Endothelial cell (in vitro differentiated cells): Measurements from ENCODE around the gene TNS4. TPM values are rescaled to one million over a fixed set of nuclear protein-coding genes. Genes with fewer than 3 reads are reported as not detected.
A peak's percentile ranks its signal among the peaks of the same experiment; 100 is the strongest.

Source experiments
- DNase-seq: peaks from one replicate; pipeline ENCODE4 v3.0.0; 2021; ENCODE audit warnings: low spot score
- H3K27ac Mint-ChIP-seq: one replicate; pipeline ENCODE4 v1.8.0; 2021; ENCODE audit warnings: mixed read lengths, inconsistent platforms; ENCODE audit not compliant: unreplicated experiment
- H3K27me3 Mint-ChIP-seq: one replicate; pipeline ENCODE4 v1.8.0; 2021; ENCODE audit warnings: mild to moderate bottlenecking, moderate library complexity, mixed read lengths, inconsistent platforms; ENCODE audit not compliant: unreplicated experiment
- H3K36me3 Mint-ChIP-seq: one replicate; pipeline ENCODE4 v1.8.0; 2021; ENCODE audit warnings: mild to moderate bottlenecking, low read depth, mixed read lengths, inconsistent platforms; ENCODE audit not compliant: unreplicated experiment
- H3K4me1 Mint-ChIP-seq: one replicate; pipeline ENCODE4 v1.8.0; 2021; ENCODE audit warnings: mild to moderate bottlenecking, mixed read lengths, inconsistent platforms; ENCODE audit not compliant: unreplicated experiment
- H3K4me3 Mint-ChIP-seq: one replicate; pipeline ENCODE4 v1.8.0; 2021; ENCODE audit warnings: mild to moderate bottlenecking, mixed read lengths, inconsistent platforms; ENCODE audit not compliant: unreplicated experiment
- H3K9me3 Mint-ChIP-seq: one replicate; pipeline ENCODE4 v1.8.0; 2021; ENCODE audit warnings: mixed read lengths, inconsistent platforms; ENCODE audit not compliant: unreplicated experiment
- total RNA-seq: library from RNA; stranded (reverse); fragmentation: NEBNext Ultra II Directional; extraction: Animal tissue kit (Norgen Biotek cat#: 25700); gene quantifications from one replicate; pipeline ENCODE4 v1.2.1, GENCODE V29; 2021; ENCODE audit not compliant: unreplicated experiment
- TF ChIP-seq, protein P1 (sequence below): fragments of 200-600 bp; sonication (generic); IDR thresholded peaks from one replicate; pipeline ENCODE4 v1.5.0; 2021; ENCODE audit warnings: antibody characterized with exemption; ENCODE audit not compliant: unreplicated experiment

The TNS4 gene
- total RNA-seq, 1 donor from 2014 or later, result 0.08 TPM

DNA sequence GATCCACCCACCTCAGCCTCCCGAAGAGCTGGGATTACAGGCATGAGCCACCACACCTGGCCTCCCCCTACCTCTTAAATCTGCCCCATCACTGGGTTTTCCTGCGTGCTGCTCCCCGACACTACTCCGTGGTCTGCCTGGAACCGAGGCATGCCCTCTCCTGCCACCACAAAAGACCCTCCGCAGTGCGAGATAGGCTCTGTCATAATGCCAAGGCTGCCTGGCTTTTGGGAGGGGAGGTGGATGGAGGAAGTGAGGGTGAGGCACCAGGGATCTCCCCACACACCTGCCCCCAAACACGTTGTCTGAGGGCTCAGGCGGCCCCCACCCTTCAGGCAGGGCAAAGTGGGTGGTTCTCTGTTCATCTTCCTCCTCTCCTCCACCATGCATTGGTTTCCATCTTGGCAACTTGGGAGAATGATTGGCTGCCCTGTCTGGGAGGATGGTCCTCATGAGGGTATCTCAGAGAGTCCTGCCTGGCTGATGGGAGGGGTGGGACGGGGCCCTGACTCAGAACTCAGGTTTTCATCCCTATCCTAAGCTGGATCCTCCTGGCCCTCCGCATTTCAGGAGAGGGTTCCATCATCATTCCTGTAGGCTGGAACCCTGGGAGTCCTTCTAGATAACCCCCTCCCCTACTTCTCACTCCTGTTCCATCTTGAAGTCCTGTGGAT, 35.0 kb downstream of the TNS4 start:
- Mint-ChIP-seq H3K27me3 (peaks cover 45% of the 10 kb centered on the region), H3K4me1 (peaks cover 10% of the 10 kb centered on the region), H3K4me3 (peak overlapping the region; percentile 51), H3K36me3 (peaks cover 3% of the 10 kb centered on the region), H3K27ac (no peak overlapping the region), H3K9me3 (no peaks in the 10 kb centered on the region)
- TF ChIP-seq, protein P1, sequence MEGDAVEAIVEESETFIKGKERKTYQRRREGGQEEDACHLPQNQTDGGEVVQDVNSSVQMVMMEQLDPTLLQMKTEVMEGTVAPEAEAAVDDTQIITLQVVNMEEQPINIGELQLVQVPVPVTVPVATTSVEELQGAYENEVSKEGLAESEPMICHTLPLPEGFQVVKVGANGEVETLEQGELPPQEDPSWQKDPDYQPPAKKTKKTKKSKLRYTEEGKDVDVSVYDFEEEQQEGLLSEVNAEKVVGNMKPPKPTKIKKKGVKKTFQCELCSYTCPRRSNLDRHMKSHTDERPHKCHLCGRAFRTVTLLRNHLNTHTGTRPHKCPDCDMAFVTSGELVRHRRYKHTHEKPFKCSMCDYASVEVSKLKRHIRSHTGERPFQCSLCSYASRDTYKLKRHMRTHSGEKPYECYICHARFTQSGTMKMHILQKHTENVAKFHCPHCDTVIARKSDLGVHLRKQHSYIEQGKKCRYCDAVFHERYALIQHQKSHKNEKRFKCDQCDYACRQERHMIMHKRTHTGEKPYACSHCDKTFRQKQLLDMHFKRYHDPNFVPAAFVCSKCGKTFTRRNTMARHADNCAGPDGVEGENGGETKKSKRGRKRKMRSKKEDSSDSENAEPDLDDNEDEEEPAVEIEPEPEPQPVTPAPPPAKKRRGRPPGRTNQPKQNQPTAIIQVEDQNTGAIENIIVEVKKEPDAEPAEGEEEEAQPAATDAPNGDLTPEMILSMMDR, result no peak
- DNase-seq, result no peak

DNA sequence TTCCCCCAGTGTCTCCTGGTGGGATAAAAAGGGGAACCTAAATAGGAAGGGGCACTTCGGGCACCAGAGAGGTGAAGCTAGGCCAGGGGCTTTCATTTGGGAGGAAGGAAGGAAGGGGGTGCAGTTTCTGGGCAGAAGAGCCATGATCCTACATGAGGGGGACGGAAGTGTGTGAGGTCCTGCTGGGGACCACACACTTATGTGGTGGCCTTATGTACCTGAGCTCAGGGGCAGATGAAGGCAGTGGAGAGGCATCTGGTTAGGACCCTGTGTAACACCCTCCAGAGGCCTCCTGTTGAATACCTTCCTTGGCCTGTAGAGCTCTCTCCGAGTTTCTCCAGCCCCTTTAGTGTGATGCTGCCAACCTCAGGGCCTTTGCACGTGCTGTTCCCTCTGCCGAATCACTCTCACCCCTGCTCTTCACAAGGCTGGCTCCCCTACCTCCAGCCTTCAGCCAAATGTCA, 37.0 kb downstream of the TNS4 start:
- no peak for DNase-seq
- Mint-ChIP-seq H3K36me3 (peaks cover 3% of the 10 kb centered on the region), H3K4me3 (peak overlapping the region; percentile 61), H3K4me1 (peaks cover 17% of the 10 kb centered on the region), H3K27me3 (peaks cover 45% of the 10 kb centered on the region), H3K9me3 (no peaks in the 10 kb centered on the region), H3K27ac (peak overlapping the region; percentile 61)
- TF ChIP-seq, protein P1, result no peak

DNA sequence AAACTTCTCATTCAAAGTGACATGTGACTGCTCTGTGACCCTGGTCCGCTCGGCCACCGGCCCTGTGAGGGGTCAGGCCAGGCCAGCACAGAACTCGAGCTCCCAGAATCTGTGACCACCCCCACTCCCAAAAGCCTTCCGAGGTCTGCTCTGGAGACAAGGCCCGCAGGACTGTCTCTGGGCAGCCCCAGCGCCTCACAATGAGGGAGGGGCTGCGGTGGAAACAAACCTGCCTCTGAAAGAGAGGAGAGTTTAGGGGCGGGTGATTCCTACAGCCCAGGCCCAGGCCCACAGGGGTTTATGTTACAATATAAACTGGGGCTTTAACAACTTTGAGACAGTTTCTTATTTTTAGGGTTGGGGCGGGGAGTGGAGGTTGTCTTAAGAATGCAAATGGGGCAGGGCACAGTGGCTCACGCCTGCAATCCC, 38.3 kb downstream of the TNS4 start:
- no peak overlapping the region for H3K4me3 Mint-ChIP-seq
- no peaks in the 10 kb centered on the region for H3K9me3 Mint-ChIP-seq
- TF ChIP-seq, protein P1, result no peak
- peaks cover 9% of the 10 kb centered on the region for H3K36me3 Mint-ChIP-seq
- no peak overlapping the region for H3K27ac Mint-ChIP-seq
- peaks cover 26% of the 10 kb centered on the region for H3K4me1 Mint-ChIP-seq
- peaks cover 43% of the 10 kb centered on the region for H3K27me3 Mint-ChIP-seq
- peak; percentile 37 for DNase-seq

DNA sequence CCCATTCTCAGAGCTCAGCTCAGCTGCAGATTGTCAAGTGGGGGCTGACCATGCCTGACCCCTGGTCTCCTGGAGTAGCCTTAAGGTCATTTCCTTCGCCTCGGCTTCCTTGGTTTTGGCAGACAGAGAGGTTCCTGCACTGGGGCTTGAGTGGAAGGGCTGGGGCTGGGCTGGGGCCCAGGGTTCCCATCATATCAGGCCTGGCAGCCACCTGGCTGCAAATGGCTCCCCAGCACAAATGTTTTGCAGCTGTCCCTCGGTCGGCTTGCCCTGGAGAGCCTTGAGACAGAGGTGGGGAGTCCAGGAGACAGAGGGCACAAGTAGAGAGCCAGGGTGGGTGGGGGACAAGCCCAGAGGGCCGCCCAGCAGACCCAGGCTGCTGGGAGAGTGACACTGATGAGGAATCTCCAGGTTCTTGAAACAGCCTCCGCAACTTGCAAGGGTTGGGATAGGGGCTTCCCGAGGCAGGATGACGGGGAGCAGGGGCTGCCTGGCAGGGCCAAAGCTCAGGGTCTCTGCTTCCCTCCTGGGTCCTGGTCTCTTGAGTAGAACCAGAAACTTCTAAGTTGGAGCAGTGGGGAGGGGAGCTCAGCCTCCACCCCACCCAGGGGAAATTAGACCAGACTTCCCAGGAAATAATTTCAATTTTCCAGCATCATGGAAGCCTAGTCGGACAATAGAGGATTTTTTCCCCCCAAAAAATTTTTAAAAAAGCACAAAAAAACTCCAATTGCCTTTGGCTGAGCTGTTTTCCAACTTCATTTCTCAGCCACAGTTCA, 38.9 kb downstream of the TNS4 start:
- Mint-ChIP-seq H3K9me3 (no peaks in the 10 kb centered on the region), H3K4me3 (no peak overlapping the region), H3K36me3 (peaks cover 14% of the 10 kb centered on the region), H3K4me1 (peaks cover 30% of the 10 kb centered on the region), H3K27me3 (peaks cover 42% of the 10 kb centered on the region), H3K27ac (peak overlapping the region; percentile 24)
- peak; percentile 28 for DNase-seq
- TF ChIP-seq, protein P1, result no peak
